Breast epithelium (tissue), 4 donors: ENCODE data around the gene SRSF10. TPM values are rescaled to one million over a fixed set of nuclear protein-coding genes. Genes with fewer than 3 reads are reported as not detected.
"Not testable (repeated sequence)": the region's sequence is repeated elsewhere in the genome, so short reads cannot be mapped to it uniquely, and the experiment has no call there.

Experiments used
- DNase-seq, 2 donors: peaks; one replicate each; pipeline ENCODE4 v3.0.0-alpha.2; 2019; ENCODE audit warnings: low spot score in 2 of 2
- H3K27ac ChIP-seq, 2 donors: fragments of 200-600 bp; sonication (generic) in 1 of 2; one replicate each; pipeline ENCODE4 v1.5.1; 2016 to 2019; ENCODE audit warnings: mild to moderate bottlenecking in 1 of 2
- H3K27me3 ChIP-seq, 2 donors: fragments of 200-600 bp; sonication (generic) in 1 of 2; one replicate each; pipeline versions ENCODE4 v1.5.1 to v1.6.0; 2017 to 2019; ENCODE audit warnings: control low read depth in 1 of 2, mild to moderate bottlenecking in 1 of 2
- H3K36me3 ChIP-seq: fragments of 200-600 bp; one replicate; pipeline ENCODE4 v1.5.1; 2019
- H3K4me1 ChIP-seq, 2 donors: fragments of 200-600 bp; sonication (generic); one replicate each; pipeline ENCODE4 v1.5.1; 2016 to 2019; ENCODE audit warnings: control low read depth in 1 of 2
- H3K4me3 ChIP-seq, 3 donors: fragments of 200-600 bp; sonication (generic); 1 replicate in 2 of 3; 2 replicates in 1 of 3; pipeline ENCODE4 v1.5.1; 2016 to 2019; ENCODE audit warnings: mild to moderate bottlenecking in 3 of 3, moderate library complexity in 2 of 3
- H3K9me3 ChIP-seq, 2 donors: fragments of 200-600 bp; sonication (generic) in 1 of 2; one replicate each; pipeline ENCODE4 v1.5.1; 2016 to 2019; ENCODE audit warnings: control low read depth in 1 of 2
- CTCF ChIP-seq, 3 donors: fragments of 450-650 bp; IDR thresholded peaks; one replicate each; pipeline ENCODE4 v1.5.1; 2016 to 2017; ENCODE audit warnings: antibody characterized with exemption in 3 of 3, mild to moderate bottlenecking in 3 of 3, moderate library complexity in 3 of 3
- POLR2A ChIP-seq: fragments of 450-650 bp; IDR thresholded peaks from one replicate; pipeline ENCODE4 v1.6.1; 2016; ENCODE audit warnings: antibody characterized with exemption, mild to moderate bottlenecking, moderate library complexity
- POLR2AphosphoS5 ChIP-seq, 3 donors: sonication (generic); formaldehyde crosslinking; IDR thresholded peaks; one replicate each; pipeline ENCODE4 v1.6.1; 2017; ENCODE audit warnings: antibody characterized with exemption in 3 of 3
- intact Hi-C: fragments of 100-400 bp; cut with DNase I; formaldehyde crosslinking; loops from one replicate; pipeline ENCODE4 v1.15.1; 2023; ENCODE audit warnings: low total_unique reads
- total RNA-seq, 3 donors: library from RNA; depleted of rRNA; stranded (reverse); fragments of >200 nt; gene quantifications; one replicate each; pipeline ENCODE4 v1.1.0, GENCODE V29; 2016

The SRSF10 gene
- total RNA-seq, 3 donors from 2014 or later = 99.4 to 156 (median 116) TPM

- Histone ChIP-seq H3K4me3 (no peak overlapping the region), H3K9me3 (no peaks in the 10 kb centered on the region), H3K27ac (peak overlapping the region; percentile 90 to 92), H3K36me3 (no peaks in the 10 kb centered on the region), H3K4me1 (peaks cover 10 to 13% of the 10 kb centered on the region in 2 donors), H3K27me3 (no peaks in the 10 kb centered on the region)
- no peak for DNase-seq
- no peak for TF ChIP-seq CTCF (IDR thresholded peaks at IDR 0.05)
- TF ChIP-seq POLR2A = no peak
- no peak for TF ChIP-seq POLR2AphosphoS5 (IDR thresholded peaks at IDR 0.05)
- intact Hi-C loops = loop anchor here (10.0 kb wide), 1 partner anchor 66 kb away; the partner anchor contains the start of gene PNRC2
Observed at GRCh38 chr1:24020470-24020869, 40.3 kb upstream of the SRSF10 start.

- H3K27ac ChIP-seq = peak overlapping the region; percentile 90 to 92
- H3K27me3 ChIP-seq = no peaks in the 10 kb centered on the region
- no peak for TF ChIP-seq POLR2AphosphoS5 (IDR thresholded peaks at IDR 0.05)
- TF ChIP-seq POLR2A = no peak
- no peak for TF ChIP-seq CTCF (IDR thresholded peaks at IDR 0.05)
- no peaks in the 10 kb centered on the region for H3K36me3 ChIP-seq
- H3K9me3 ChIP-seq = no peaks in the 10 kb centered on the region
- no peak for DNase-seq
- peaks cover 10 to 13% of the 10 kb centered on the region in 2 donors for H3K4me1 ChIP-seq
- intact Hi-C loops = loop anchor here (10.0 kb wide), 1 partner anchor 65 kb away; the partner anchor contains the start of gene PNRC2
- H3K4me3 ChIP-seq = no peak overlapping the region
Observed at GRCh38 chr1:24020025-24020424, 39.9 kb upstream of the SRSF10 start.

- Histone ChIP-seq H3K36me3 (no peaks in the 10 kb centered on the region), H3K4me3 (peak overlapping the region in 1 of 3 donors; percentile 9), H3K4me1 (peaks cover 10 to 13% of the 10 kb centered on the region in 2 donors), H3K9me3 (no peaks in the 10 kb centered on the region), H3K27me3 (no peaks in the 10 kb centered on the region), H3K27ac (peak overlapping the region; percentile 90 to 92)
- no peak for TF ChIP-seq POLR2A
- TF ChIP-seq POLR2AphosphoS5 (IDR thresholded peaks at IDR 0.05) = peak; percentile 86 to 98 (median 95)
- TF ChIP-seq CTCF (IDR thresholded peaks at IDR 0.05) = peak in 1 of 3 donors; percentile 21
- intact Hi-C loops = no loop called here
- peak; percentile 97 to 99 for DNase-seq
Observed at GRCh38 chr1:24018611-24019580, 38.8 kb upstream of the SRSF10 start.

GRCh38 chr1:24015221-24016210 lies 35.4 kb upstream of the SRSF10 start:
- intact Hi-C loops = no loop called here
- Histone ChIP-seq H3K27me3 (no peaks in the 10 kb centered on the region), H3K4me3 (no peak overlapping the region), H3K36me3 (no peaks in the 10 kb centered on the region), H3K27ac (peak overlapping the region in 1 of 2 donors; percentile 67), H3K4me1 (peaks cover 0 to 6% of the 10 kb centered on the region in 2 donors), H3K9me3 (no peaks in the 10 kb centered on the region)
- no peak for TF ChIP-seq POLR2AphosphoS5 (IDR thresholded peaks at IDR 0.05)
- no peak for TF ChIP-seq CTCF (IDR thresholded peaks at IDR 0.05)
- DNase-seq = no peak

- H3K27ac ChIP-seq, H3K36me3 ChIP-seq, H3K27me3 ChIP-seq, H3K9me3 ChIP-seq, H3K4me1 ChIP-seq, intact Hi-C loops, DNase-seq, H3K4me3 ChIP-seq: not testable (repeated sequence)
Observed at GRCh38 chr1:24012878-24013277, 32.8 kb upstream of the SRSF10 start.
